GM19397 (cell line): Measurements from ENCODE around the gene TAS2R3.
"Not testable (repeated sequence)": the region's sequence is repeated elsewhere in the genome, so short reads cannot be mapped to it uniquely, and the experiment has no call there.

Source experiments
- ATAC-seq: cut with Tn5 transposase; IDR thresholded peaks from one replicate; pipeline ENCODE4 v1.9.1; 2021; ENCODE audit warnings: mild to moderate bottlenecking, moderate library complexity; ENCODE audit not compliant: unreplicated experiment

TAS2R3 gene, protein sequence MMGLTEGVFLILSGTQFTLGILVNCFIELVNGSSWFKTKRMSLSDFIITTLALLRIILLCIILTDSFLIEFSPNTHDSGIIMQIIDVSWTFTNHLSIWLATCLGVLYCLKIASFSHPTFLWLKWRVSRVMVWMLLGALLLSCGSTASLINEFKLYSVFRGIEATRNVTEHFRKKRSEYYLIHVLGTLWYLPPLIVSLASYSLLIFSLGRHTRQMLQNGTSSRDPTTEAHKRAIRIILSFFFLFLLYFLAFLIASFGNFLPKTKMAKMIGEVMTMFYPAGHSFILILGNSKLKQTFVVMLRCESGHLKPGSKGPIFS

DNA sequence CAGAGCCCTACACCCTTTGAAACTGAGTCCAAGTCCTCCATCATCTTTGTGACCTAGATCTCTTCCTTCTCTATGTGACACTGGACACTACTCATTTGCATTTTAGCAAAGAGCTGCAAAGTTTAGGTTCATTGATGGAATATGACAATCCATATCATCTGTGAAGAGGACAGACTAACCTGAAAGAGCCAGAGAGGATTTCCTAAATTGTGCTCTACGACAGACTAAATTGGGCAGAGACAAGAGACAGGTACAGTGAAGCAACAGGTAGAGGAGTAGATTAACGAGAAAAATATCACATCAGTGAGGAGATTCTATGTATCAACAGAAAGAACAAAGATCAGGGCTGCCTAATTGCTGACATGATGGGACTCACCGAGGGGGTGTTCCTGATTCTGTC is at the start of gene TAS2R3:
Gene TAS2R3, plus strand, starts transcription at position 301 of the 400 bp plus-strand sequence. Its CDS starts 62 bp downstream, at position 363.
- ATAC-seq, result no peak

DNA sequence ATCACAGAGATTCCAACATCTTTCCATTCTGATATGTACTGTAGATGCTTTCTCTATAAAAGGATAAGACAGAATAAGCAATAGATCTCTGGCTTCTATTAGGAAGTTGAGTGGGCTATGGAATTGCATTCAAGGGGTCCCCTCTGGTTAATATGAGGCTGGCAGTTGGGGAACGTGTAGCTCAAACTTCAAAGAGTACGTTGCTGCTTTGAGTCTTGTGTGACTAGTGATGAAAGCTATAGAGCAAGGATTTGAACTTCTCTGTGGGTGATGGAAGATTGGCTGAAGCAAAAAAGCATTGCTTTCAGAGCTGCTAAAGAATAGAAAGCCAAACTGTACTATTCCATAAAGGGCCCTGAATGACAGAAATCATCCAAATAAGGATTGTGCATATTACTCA is 49.3 kb upstream of the TAS2R3 start:
- no peak for ATAC-seq

DNA sequence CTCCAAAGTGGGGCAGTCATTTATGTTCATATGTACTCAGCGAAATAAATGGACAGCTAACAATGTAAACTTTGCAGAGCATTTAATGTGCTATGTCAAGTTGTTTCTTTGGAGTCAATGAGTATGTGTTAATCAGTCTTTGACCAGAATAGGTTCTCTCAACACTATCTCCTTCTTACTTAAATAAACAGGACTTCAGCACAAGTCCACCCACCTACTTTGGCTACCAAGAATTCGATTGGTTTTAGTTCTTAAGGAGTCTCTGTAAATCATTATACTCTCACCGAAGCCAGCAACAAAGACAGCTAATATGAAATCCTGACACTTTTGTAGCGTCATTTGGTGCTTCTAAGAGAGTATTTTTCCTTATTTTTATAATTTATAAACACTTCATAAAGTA is 48.9 kb upstream of the TAS2R3 start:
- no peak for ATAC-seq

DNA sequence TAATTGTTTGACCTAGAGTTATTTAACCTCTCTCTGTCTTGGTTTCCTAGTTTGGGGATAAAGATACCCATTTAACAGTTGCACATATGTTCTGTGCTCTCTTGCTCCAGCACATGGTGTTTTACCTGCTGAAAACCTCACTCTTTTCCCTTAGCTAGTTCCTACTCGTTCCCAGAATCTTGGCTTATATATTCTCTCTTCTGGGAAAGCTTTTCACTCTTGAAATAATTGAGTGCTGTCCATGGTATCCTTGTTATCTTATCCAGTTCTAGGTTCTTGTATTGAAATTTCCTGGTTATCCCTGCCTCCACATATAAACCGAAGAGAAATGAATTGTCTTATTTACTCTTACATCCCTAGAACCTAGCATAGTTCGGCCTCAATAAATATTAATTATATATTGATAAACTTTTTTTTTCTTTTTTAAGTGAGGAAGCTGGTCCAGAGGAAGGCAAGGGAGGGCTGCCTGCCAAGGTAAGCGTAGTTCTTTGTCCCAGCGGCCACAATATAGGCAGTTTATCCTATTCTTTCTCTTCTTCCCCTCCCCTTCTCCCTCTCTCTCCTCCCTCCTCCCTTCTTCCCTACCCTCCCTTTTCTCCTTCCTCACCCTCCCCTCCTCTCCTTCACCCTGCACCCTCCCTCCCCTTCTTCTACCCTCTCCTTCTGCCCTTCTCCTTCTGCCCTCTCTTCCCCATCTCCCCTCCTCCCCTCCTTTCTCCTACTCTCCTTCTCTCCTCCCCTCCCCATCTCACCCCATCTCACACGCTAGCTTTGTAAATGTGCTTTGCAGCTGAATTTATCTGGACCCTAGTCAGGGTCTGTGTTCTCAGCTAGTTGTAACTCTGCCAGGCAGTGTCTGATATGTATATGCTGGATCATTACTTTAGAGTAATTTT is 47.9 kb upstream of the TAS2R3 start:
- ATAC-seq, result no peak

DNA sequence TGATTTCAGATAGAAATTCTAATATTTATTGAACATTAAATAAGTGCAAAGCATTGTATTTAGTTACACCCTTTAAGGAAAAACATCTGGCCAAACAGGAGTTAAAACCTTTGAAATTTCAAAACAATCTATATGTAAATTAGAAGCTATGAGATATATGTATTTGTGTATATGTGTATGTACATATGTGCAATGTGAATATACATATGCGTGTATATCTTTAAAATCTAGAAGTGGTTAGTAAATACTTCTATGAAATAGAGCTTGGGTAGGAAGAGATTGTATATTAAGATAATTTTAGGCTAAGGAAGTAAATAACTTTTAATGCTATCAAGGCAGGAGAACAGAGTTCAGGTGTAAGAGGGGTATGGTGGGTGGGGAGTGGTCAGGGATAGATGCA is 46.4 kb upstream of the TAS2R3 start:
- ATAC-seq, result no peak

DNA sequence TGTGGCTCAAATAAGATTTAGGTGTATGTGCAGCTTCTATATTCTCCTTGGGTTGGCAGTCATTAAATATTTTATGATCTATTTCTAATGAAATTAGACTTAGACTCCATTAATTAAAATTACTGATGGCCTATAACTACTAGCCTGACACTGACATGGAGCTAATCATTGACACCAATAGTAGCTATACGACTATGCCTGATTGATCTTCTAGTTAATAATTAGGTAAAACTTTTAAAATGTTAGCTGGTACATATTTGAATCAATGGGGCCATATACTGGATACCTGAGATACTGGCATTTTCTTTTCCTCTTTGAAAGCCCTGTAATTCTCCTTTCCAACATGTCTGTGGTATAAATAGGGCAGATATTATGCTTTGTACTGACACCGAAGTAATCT is 41.4 kb upstream of the TAS2R3 start:
- ATAC-seq, result no peak

DNA sequence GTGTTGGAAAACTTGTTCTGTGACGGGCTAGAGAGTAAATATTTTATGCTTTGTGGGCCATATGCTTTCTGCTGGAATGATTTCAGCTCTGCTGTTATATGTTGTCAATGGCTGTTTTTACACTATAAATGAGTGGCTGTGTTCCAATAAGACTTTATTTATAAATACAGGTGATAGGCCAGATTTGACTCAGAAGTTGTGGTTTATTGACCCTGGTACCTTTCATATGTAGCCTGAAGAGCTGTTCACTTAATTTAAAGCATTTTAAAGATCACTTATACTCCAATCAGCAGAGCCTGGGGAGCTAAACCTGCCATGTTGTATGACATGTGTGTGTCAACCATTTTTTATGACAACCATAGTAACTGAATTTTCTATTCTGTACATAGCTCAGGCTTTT is 34.9 kb upstream of the TAS2R3 start:
- ATAC-seq, result no peak

DNA sequence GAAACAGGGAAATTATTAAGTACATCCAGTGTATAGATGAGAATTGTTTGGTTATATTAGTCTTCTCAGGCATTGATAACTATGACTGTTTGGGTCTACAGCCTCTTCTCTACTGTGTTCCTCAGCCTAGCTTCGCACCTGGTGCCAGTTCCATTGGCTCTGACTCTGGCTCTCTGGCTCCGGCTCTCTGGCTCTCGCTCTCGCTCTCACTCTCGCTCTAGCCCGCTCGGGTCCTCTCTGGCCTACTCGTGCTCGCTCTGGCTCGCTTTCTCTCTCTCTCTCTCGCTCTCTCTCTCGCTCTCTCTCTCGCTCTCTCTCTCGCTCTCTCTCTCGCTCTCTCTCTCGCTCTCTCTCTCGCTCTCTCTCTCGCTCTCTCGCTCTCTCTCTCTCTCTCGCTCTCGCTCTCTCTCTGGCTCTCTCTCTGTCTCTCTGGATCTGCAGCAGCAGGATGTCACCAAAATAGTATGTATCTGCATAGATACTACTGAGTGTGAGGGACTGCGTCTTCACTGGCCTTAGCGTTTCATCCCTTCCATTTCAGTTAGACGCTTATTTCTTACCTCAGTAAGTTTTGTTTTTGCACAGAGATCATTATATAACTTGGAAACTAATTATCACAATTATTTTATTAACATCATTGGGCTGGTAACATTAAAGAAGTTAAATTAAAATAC is 32.3 kb upstream of the TAS2R3 start:
- ATAC-seq, result no peak

DNA sequence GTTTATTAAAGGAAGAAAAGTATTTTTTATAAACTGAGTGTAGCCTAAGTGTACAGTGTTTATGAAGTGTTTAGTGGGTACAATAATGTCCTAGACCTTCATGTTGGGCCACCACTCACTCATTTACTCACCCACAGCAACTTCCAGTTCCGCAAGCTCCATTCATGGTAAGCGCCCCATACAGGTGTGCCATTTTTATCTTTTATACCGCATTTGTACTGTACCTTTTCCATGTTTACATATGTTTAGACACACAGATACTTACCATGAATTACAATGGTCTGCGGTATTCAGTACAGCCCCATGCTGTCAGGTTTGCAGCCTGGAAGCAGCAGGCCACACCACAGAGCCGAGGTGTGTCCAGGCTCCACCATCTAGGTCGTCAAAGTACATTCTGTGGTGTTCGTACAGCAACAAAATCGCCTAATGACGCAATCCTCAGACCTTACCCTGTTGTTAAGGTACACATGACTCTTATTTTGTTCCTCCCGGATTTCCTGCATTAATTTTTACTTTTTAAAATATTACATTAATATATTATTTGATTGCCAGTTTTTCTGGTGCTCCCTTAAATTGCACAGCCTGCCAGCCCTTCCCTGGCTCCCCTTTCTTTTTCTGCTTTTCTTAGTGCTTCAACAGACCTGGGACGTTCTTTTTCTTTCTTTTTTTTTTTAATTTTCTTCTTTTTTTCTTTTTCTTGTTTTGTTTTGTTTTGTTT is 26.6 kb upstream of the TAS2R3 start:
- no peak for ATAC-seq

DNA sequence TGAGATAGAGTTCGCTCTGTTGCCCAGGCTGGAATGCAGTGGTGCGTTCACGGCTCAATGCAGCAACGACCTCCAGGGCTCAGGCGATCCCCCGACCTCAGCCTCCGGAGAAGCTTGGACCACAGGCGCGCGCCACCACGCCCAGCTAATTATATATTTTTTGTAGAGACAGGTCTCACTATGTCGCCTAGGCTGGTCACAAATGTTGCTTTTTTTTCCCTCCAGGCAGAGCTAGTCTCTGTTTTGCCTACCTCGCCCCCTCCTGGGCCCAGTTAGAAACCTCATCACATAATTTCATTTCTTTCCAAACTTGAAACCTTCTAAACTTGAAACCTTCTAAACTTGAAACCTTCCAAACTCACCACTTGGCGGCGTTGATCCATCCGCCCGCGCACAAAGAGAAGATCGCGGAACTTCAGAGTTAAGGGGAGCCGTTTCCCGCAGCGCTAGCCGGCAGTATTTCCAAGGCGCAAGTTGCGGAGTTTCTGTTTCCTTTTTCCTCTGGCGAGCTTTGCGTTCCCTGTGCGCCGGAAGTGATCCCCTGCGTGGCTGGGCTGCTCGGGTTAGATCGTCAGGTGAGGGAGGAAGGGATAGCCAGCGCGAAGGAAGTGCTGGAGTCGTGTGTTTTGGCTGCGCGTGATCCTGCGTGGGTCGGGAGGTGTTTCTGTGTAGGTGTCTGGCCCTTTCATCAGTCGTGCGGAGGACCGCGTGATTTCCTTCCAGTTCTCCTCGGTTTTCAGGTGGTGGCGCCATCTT is 25.9 kb upstream of the TAS2R3 start, which contains the start of gene SSBP1:
Gene SSBP1, plus strand, starts transcription at position 523 of the 756 bp plus-strand sequence. CDS start 809 bp downstream, outside the sequence.
- ATAC-seq, result peak; percentile 94

DNA sequence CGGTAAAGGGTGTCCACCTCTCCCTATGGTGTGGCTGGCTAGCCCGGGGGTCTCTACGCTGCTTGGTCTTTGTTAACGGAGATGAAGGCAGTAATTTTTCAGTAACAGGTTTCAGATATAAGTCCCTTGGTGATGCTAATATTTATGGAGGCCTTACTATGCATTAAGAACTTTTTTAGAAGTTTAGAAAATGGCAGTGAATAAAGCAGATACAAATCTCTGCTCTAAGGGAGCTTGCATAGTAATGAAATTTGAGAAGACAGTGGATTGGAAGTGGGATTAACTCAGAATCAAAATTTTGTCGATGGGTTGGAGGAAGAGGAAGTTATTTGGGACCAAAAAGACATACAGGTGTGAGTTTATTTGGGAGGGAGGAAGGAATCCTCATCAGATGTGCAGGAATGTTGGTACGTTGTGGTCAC is 25.3 kb upstream of the TAS2R3 start:
- no peak for ATAC-seq

DNA sequence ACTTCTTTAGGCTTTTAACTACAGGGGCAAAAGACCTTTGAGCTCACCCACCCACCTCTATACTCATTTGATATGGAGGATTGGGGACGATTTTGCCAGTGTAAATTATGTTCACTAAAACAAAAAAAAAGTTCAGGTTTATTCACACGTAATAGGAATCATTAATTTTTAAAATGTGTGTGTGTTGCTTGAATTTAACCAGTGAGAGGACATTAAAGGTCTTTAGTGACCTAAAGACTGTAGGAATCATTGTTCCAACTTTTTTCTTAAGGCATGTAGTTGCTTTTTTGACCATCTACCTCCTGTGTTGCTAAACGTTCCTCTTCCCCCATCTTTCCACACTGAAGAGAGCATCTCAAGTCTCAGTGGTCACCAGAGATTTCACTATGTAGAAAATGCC is 24.6 kb upstream of the TAS2R3 start:
- no peak for ATAC-seq

DNA sequence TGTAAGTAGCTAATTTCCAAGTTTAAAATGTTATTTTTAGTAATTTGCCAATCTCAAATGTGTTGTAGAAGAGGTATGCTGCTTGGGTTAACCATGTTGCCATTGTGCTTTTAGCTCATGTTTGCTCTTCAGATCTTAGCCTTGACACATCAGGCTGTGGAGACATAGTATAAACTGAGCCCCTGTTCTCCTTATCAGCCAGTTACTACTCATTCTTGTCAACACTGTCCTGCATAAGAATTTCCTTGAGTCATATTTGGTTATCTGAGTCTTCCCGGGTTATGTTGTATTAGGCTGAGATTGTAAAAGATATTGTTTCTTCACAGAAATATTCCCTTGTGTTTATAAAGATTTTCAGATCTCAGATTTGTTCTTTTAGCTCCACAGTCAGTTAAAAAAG is 21.7 kb upstream of the TAS2R3 start:
- no peak for ATAC-seq

DNA sequence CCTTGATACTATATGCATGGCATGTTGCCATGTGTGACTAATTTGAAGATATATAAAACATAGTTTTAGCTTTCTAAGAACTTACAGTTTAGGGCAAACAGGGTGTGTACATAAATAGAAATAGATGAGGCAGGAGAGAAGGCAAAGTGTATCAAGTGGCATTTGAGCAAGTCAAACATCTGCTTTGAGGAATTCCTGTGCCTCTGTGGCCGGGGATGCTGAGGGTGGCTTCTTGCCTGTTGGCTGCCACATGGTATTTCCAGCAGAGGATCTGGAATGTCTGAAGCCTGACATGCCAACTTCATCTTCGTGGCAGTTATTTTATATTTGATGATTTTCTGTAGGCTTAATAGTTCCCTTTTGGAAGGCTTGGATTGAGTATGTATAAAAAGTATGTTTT is 19.8 kb upstream of the TAS2R3 start:
- ATAC-seq, result no peak

DNA sequence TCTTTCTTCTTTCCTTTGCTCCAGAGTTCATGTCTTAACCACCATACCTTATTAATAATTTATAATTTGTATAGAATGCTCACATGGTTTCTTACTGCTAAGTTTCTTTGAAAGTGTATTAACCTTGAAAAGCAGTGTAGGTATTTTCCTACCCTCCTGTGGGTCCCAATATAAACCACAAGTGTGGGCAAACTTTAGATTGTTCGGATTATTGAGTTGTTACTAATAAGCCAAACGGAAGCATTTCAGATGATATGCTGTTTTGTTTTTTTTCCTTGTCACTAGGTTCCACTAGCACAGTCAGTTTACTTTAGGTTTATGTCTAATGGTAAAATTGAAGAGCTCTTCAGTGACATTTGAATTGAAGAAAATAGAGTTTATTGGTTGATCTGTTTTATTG is 15.5 kb upstream of the TAS2R3 start:
- no peak for ATAC-seq

DNA sequence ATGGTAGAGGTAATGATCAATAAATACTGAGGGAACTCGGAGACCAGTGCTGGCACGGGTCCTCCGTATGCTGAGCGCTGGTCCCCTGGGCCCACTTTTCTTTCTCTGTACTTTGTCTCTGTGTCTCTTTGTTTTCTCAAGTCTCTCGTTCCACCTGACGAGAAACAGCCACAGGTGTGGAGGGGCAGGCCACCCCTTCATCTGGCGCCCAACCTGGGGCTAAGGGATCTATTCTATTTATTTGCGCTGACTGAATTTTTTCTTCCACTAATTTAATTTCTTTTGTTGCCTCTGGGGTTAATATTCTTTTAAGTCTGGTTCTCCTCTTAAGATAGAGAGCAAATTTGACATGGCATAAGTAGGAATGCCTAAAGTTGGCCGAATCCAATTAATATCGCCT is 12.0 kb upstream of the TAS2R3 start:
- not testable (repeated sequence) for ATAC-seq

DNA sequence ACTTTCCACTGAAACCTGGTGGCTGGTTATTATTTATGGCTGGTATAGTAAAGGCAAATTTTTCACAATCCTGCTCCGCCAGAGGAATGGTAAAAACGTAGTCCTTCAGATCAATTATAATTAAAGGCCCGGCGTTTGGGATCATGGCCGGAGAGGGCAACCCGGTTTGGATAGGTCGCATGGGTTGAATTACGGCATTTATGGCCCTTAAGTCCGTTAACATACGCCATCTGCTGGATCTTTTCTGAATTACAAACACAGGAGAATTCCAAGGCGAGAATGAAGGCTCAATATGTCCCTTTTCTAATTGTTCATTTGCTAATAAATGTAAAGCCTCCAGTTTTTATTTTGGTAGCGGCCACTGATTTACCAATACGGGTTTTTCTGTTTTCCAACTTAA is 11.3 kb upstream of the TAS2R3 start:
- ATAC-seq, result no peak

DNA sequence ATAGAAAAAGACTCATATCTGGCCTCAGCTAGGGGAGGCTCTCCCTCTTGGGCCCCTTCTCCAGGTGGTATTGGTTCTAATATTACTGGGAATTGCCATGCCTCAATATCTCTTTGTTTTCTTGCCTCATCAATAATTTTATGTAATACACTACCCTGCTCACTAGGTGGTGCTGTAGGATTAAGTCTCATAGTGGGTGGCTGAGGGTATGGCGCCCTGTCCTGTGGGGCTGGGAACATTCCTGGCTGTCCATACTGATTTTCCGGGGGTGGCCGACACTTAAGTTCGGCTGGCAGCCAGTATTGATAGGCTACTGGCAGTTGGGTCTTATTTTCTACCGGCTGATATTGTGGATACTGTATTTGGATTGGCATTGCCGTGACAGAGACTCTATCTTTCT is 9.0 kb upstream of the TAS2R3 start:
- no peak for ATAC-seq

DNA sequence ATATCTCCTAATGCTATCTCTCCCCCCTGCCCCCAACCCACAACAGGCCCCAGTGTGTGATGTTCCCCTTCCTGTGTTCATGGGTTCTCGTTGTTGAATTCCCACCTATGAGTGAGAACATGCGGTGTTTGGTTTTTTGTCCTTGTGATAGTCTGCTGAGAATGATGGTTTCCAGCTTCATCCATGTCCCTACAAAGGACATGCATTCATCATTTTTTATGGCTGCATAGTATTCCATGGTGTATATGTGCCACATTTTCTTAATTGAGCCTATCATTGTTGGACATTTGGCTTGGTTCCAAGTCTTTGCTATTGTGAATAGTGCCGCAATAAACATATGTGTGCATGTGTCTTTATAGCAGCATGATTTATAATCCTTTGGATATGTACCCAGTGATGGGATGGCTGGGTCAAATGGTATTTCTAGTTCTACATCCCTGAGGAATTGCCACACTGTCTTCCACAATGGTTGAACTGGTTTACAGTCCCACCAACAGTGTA is 6.2 kb downstream of the TAS2R3 start:
- ATAC-seq, result not testable (repeated sequence)

DNA sequence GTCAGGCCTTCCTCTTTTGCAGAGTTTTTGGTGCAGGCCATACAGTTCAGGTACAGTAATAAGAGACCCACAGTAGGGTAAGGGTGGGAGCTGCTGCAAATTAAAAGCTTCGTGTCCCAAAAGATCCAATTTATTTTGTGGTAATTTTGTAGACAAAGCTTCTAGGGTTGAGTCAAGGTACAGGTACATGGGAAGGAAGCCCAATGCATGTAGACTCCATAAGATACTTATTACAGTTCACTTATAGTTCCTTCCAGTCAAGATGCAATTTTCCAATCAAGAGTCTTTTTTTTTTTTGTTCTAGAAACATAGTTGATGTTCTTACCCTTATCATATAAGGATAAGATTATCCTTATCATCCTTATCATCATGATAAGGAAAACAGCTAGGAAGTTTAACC is 12.5 kb downstream of the TAS2R3 start, which contains the start of gene TAS2R4:
Gene TAS2R4, plus strand, starts transcription at position 301 of the 400 bp plus-strand sequence. CDS start 1,815 bp downstream, outside the sequence.
- ATAC-seq, result no peak
